ENCODE data around the gene ALKBH1.

Gene ALKBH1

GRCh38 chr14:77654001-77654441, 53.8 kb downstream of the ALKBH1 start:
- no peak for DNase-seq (ENCODE audit: low read depth)
- no peak for TF ChIP-seq CTCF (IDR thresholded peaks at IDR 0.05; ENCODE audit: insufficient read depth, low read depth, low read length, missing control alignments)
- H3K4me3 ChIP-seq (ENCODE audit: low read length): no peak overlapping the region

GRCh38 chr14:77649326-77649725, 58.5 kb downstream of the ALKBH1 start:
- DNase-seq (ENCODE audit: low read depth): no peak
- no peak overlapping the region for H3K4me3 ChIP-seq (ENCODE audit: low read length)
- TF ChIP-seq CTCF (IDR thresholded peaks at IDR 0.05; ENCODE audit: insufficient read depth, low read depth, low read length, missing control alignments): no peak

GRCh38 chr14:77648520-77649200, 59.2 kb downstream of the ALKBH1 start:
- no peak for DNase-seq (ENCODE audit: low read depth)
- TF ChIP-seq CTCF (IDR thresholded peaks at IDR 0.05; ENCODE audit: insufficient read depth, low read depth, low read length, missing control alignments): no peak
- H3K4me3 ChIP-seq (ENCODE audit: low read length): no peak overlapping the region

- DNase-seq (ENCODE audit: low read depth): no peak
- no peak for TF ChIP-seq CTCF (IDR thresholded peaks at IDR 0.05; ENCODE audit: insufficient read depth, low read depth, low read length, missing control alignments)
- no peak overlapping the region for H3K4me3 ChIP-seq (ENCODE audit: low read length)
Observed at GRCh38 chr14:77647853-77648252, 60.0 kb downstream of the ALKBH1 start.

GRCh38 chr14:77646907-77647306, 60.9 kb downstream of the ALKBH1 start:
- no peak for TF ChIP-seq CTCF (IDR thresholded peaks at IDR 0.05; ENCODE audit: insufficient read depth, low read depth, low read length, missing control alignments)
- DNase-seq (ENCODE audit: low read depth): no peak
- H3K4me3 ChIP-seq (ENCODE audit: low read length): no peak overlapping the region

- TF ChIP-seq CTCF (IDR thresholded peaks at IDR 0.05; ENCODE audit: insufficient read depth, low read depth, low read length, missing control alignments): no peak
- DNase-seq (ENCODE audit: low read depth): no peak
- no peak overlapping the region for H3K4me3 ChIP-seq (ENCODE audit: low read length)
Observed at GRCh38 chr14:77645520-77646230, 62.1 kb downstream of the ALKBH1 start.

Measured in epithelial cell of esophagus (primary cell).